Left lung (tissue), 10 donors: Measurements from ENCODE around the gene NCK1. TPM values are rescaled to one million over a fixed set of nuclear protein-coding genes. Genes with fewer than 3 reads are reported as not detected.

Source experiments
- ATAC-seq: fragments of 200-7000 bp; cut with Tn5 transposase; one replicate; pipeline ENCODE4 v1.9.1; 2020; ENCODE audit warnings: moderate library complexity
- DNase-seq, 4 donors: peaks; one replicate each; pipeline ENCODE4 v3.0.0-alpha.2; 2013 to 2020
- H3K27ac ChIP-seq, 2 donors: fragments of 200-600 bp; sonication (generic) in 1 of 2; one replicate each; pipeline versions ENCODE4 v1.5.0 to v1.8.0; 2020 to 2021
- H3K27me3 ChIP-seq, 2 donors: fragments of 200-600 bp; sonication (generic) in 1 of 2; one replicate each; pipeline versions ENCODE4 v1.5.0 to v1.8.0; 2020 to 2021
- H3K36me3 ChIP-seq, 2 donors: fragments of 200-600 bp; sonication (generic) in 1 of 2; one replicate each; pipeline versions ENCODE4 v1.5.0 to v1.8.0; 2020 to 2021
- H3K4me1 ChIP-seq, 2 donors: fragments of 200-600 bp; one replicate each; pipeline ENCODE4 v1.8.0; 2021
- H3K4me3 ChIP-seq, 2 donors: fragments of 200-600 bp; sonication (generic) in 1 of 2; one replicate each; pipeline versions ENCODE4 v1.5.0 to v1.8.0; 2020 to 2021; ENCODE audit warnings: mild to moderate bottlenecking in 1 of 2
- H3K9me3 ChIP-seq, 2 donors: fragments of 200-600 bp; sonication (generic) in 1 of 2; one replicate each; pipeline versions ENCODE4 v1.5.0 to v1.8.0; 2020 to 2021
- intact Hi-C, 2 donors: fragments of 100-400 bp; cut with DNase I; formaldehyde crosslinking; loops; one replicate each; pipeline versions ENCODE4 v1.11.2 to v1.14.2; 2022
- polyA plus RNA-seq, 6 donors: library from polyadenylated mRNA; unstranded; fragments of 120-200 nt; gene quantifications; one replicate each; pipeline ENCODE4 v1.2.1, GENCODE V29; 2013; ENCODE audit not compliant: insufficient read length in 6 of 6
- total RNA-seq, 2 donors: library from RNA; stranded (reverse); fragmentation: NEBNext Ultra II Directional; extraction: Animal tissue kit (Norgen Biotek cat#: 25700); gene quantifications; one replicate each; pipeline ENCODE4 v1.2.1, GENCODE V29; 2021
- TF ChIP-seq, protein P1 (sequence below), 2 donors: fragments of 200-600 bp; sonication (generic) in 1 of 2; IDR thresholded peaks; one replicate each; pipeline versions ENCODE4 v1.5.0 to v1.8.0; 2021; ENCODE audit warnings: antibody characterized with exemption in 2 of 2
- donor health status: DM: no; HTN: yes; CAD: no.
- donor health status: DM: no; HTN: no; CAD: no.

Gene NCK1
- total and polyA plus RNA-seq, 8 donors: 31.9 to 54.6 (median 47.7) TPM

DNA sequence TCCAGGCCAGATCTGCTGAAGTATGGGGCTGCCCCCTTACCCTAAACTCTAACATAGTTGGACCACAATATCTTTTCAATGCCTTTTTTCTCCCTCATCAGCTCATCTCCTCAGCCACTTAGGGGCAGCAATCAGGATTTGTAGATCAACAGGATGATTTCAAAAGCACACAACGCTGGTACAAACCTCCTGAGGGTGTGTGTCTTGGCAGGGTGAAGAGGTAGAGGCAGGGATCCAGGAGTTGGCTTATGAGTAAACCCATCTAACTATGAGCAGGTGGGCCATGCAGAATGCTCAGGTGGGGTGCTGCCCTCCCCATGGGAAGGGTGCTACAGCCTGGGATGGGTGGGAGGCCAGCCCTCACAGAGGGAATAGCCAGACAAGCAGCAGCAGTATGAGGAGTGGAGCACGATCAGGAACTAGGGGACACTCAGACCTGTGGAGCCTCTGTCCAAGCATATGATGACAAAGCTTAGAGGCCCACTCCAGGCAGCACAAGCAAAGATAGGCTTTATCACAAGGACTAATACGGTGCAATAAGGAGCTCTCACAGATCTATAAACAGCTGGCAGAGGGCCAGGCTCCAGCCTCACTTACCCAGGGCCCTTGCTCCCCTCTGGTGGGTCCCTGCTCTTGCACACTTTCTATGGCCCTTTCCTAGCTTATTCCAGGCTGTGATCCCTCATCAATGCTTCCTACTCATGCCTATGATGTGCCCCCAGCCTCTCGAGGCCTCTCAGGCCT lies 127.9 kb downstream of the NCK1 start:
- Histone ChIP-seq H3K27me3 (no peaks in the 10 kb centered on the region), H3K4me3 (no peak overlapping the region), H3K27ac (no peak overlapping the region), H3K9me3 (no peaks in the 10 kb centered on the region), H3K4me1 (peaks cover 6 to 10% of the 10 kb centered on the region in 2 donors), H3K36me3 (no peaks in the 10 kb centered on the region)
- DNase-seq (no peak), ATAC-seq (no peak)
- intact Hi-C loops: no loop called here
- TF ChIP-seq, protein P1, sequence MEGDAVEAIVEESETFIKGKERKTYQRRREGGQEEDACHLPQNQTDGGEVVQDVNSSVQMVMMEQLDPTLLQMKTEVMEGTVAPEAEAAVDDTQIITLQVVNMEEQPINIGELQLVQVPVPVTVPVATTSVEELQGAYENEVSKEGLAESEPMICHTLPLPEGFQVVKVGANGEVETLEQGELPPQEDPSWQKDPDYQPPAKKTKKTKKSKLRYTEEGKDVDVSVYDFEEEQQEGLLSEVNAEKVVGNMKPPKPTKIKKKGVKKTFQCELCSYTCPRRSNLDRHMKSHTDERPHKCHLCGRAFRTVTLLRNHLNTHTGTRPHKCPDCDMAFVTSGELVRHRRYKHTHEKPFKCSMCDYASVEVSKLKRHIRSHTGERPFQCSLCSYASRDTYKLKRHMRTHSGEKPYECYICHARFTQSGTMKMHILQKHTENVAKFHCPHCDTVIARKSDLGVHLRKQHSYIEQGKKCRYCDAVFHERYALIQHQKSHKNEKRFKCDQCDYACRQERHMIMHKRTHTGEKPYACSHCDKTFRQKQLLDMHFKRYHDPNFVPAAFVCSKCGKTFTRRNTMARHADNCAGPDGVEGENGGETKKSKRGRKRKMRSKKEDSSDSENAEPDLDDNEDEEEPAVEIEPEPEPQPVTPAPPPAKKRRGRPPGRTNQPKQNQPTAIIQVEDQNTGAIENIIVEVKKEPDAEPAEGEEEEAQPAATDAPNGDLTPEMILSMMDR (IDR thresholded peaks at IDR 0.05): no peak

DNA sequence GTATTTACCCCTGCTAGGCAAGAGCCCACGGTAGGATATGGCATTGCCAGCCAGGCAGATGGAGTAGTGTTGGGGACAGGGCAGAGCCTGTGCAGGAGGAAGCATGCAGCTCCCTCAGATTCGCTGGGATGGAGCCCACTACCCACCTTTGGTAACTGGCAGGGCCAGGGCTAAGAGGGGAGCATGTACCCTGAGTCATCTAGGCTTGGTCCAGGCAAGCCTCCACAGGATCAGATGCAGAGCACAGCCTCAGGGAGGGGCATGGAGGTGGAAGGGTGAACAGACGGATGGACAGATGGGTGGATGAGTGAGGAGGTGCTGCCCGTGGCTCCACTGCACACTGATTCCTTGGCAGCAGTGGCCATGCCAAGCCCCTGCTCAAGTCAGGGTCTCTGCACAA lies 128.8 kb downstream of the NCK1 start:
- H3K27ac ChIP-seq: no peak overlapping the region
- intact Hi-C loops: no loop called here
- TF ChIP-seq, protein P1 (IDR thresholded peaks at IDR 0.05): no peak

DNA sequence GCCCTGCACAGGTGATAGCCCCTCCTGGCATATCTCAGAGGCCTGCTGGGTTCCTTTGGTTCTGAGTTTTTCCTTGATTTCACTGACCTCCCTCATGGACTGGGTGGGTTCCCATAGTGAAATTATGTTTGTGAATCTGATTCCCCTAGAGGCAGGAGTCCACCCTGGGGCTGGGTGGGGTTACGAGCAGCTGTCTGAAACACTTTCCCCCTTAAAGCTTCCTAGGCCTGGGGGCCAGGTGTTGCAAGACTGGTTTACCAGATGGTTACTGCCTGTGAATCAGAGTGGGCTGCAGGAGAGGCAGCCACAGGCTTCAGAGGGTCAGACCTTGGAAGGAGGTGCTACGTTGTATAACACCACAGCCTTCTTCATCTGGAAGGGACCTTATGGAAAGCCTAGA lies 130.1 kb downstream of the NCK1 start:
- Histone ChIP-seq H3K27me3 (no peaks in the 10 kb centered on the region), H3K4me1 (peaks cover 11 to 18% of the 10 kb centered on the region in 2 donors), H3K9me3 (no peaks in the 10 kb centered on the region), H3K4me3 (no peak overlapping the region), H3K27ac (no peak overlapping the region), H3K36me3 (no peaks in the 10 kb centered on the region)
- no peak for ATAC-seq
- no peak for DNase-seq
- intact Hi-C loops: no loop called here
- TF ChIP-seq, protein P1 (IDR thresholded peaks at IDR 0.05): no peak

More for the DNA sequence above, 128.8 kb downstream of the NCK1 start:
- H3K9me3 ChIP-seq: no peaks in the 10 kb centered on the region
- H3K27me3 ChIP-seq: no peaks in the 10 kb centered on the region
- no peak for DNase-seq
- H3K4me1 ChIP-seq: peaks cover 11 to 18% of the 10 kb centered on the region in 2 donors
- H3K36me3 ChIP-seq: no peaks in the 10 kb centered on the region
- no peak overlapping the region for H3K4me3 ChIP-seq
- no peak for ATAC-seq

- H3K9me3 ChIP-seq: no peaks in the 10 kb centered on the region
- DNase-seq: peak; percentile 48 to 84 (median 74)
- intact Hi-C loops: no loop called here
- TF ChIP-seq, protein P1 (IDR thresholded peaks at IDR 0.05): no peak
- no peaks in the 10 kb centered on the region for H3K36me3 ChIP-seq
- no peak overlapping the region for H3K4me3 ChIP-seq
- H3K27ac ChIP-seq: peak overlapping the region; percentile 59 to 81
- peak; percentile 95 for ATAC-seq
- H3K4me1 ChIP-seq: peaks cover 11 to 18% of the 10 kb centered on the region in 2 donors
- no peaks in the 10 kb centered on the region for H3K27me3 ChIP-seq
These were observed 132.9 kb downstream of the NCK1 start for GRCh38 chr3:136994772-136995516.

- ATAC-seq (peak; percentile 17), DNase-seq (no peak)
- intact Hi-C loops: no loop called here
- Histone ChIP-seq H3K4me3 (no peak overlapping the region), H3K36me3 (no peaks in the 10 kb centered on the region), H3K4me1 (peaks cover 11 to 18% of the 10 kb centered on the region in 2 donors), H3K27me3 (no peaks in the 10 kb centered on the region), H3K27ac (peak overlapping the region; percentile 59 to 81), H3K9me3 (no peaks in the 10 kb centered on the region)
- TF ChIP-seq, protein P1 (IDR thresholded peaks at IDR 0.05): no peak
These were observed 133.6 kb downstream of the NCK1 start for GRCh38 chr3:136995652-136996051.
